Activated naive CD8-positive, alpha-beta T cell treated with anti-CD3 and anti-CD28 coated beads, Interleukin-2, amount 10 ng/mL, durations not matched to agents 7 days and 5 days (primary cell): ENCODE results near the gene PCBP4. TPM values are rescaled to one million over a fixed set of nuclear protein-coding genes. Genes with fewer than 3 reads are reported as not detected.
"Not testable (repeated sequence)": the region's sequence is repeated elsewhere in the genome, so short reads cannot be mapped to it uniquely, and the experiment has no call there.

Source experiments
- ATAC-seq: fragments of 150-1000 bp; cut with Tn5 transposase; one replicate; pipeline ENCODE4 v1.10.0; 2021; ENCODE audit warnings: low read depth, moderate library complexity
- POLR2A ChIA-PET: fragments of 350-600 bp; sonication (Branson Sonifier 250); formaldehyde crosslinking; loops from one replicate; lab custom pipeline; 2021; ENCODE audit warnings: antibody characterized with exemption; lab: Charles Lee
- DNase-seq: peaks from one replicate; pipeline ENCODE4 v3.0.0; 2021
- H3K27ac Mint-ChIP-seq: one replicate; pipeline ENCODE4 v1.8.0; 2022; ENCODE audit warnings: mild to moderate bottlenecking, mixed read lengths
- H3K27me3 Mint-ChIP-seq: one replicate; pipeline ENCODE4 v1.8.0; 2022; ENCODE audit warnings: mild to moderate bottlenecking, moderate library complexity, mixed read lengths
- H3K36me3 Mint-ChIP-seq: one replicate; pipeline ENCODE4 v1.8.0; 2021; ENCODE audit warnings: mild to moderate bottlenecking, mixed read lengths
- H3K4me1 Mint-ChIP-seq: one replicate; pipeline ENCODE4 v1.8.0; 2021; ENCODE audit warnings: mixed read lengths
- H3K4me3 Mint-ChIP-seq: one replicate; pipeline ENCODE4 v1.8.0; 2022; ENCODE audit warnings: mild to moderate bottlenecking, moderate library complexity, mixed read lengths
- H3K9me3 Mint-ChIP-seq: one replicate; pipeline ENCODE4 v1.8.0; 2021; ENCODE audit warnings: mixed read lengths
- total RNA-seq, 2 experiments: library from RNA; stranded (reverse); gene quantifications; one replicate each; pipeline ENCODE4 v1.2.3, GENCODE V29; 2021

Gene PCBP4
- total RNA-seq, 2 experiments from 2014 or later, result 17.8 to 18.2 TPM

DNA sequence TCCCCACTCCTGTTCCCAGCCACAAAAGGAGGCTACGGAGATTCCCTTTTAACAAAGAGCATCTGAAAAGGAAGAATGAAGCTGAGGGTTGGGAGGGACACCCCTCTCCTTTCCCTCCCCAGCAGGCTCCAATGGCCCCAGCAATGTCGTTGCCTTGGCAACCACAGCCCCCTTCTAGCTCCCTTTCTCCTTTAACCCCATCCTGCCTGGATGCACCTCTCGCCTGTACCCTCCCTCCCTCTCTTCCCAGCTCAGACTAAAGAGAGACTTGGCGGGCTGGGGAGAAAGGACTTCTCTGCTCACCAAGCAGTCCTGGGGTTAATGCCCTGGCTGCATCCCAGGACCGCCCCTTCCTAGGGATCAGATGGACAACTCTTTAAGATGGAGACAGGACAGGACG is 35.5 kb upstream of the PCBP4 start:
- POLR2A ChIA-PET, result interaction anchor here (1.9 to 2.3 kb wide), 2 partner anchors 54 to 120 kb away, joined by 6 to 9 read pairs; partner anchors contain the start of gene DUSP7
- Mint-ChIP-seq H3K9me3 (no peaks in the 10 kb centered on the region), H3K27ac (peak overlapping the region; percentile 38), H3K36me3 (no peaks in the 10 kb centered on the region), H3K4me1 (peaks cover 16% of the 10 kb centered on the region), H3K27me3 (peaks cover 14% of the 10 kb centered on the region), H3K4me3 (no peak overlapping the region)
- DNase-seq (no peak), ATAC-seq (no peak)

DNA sequence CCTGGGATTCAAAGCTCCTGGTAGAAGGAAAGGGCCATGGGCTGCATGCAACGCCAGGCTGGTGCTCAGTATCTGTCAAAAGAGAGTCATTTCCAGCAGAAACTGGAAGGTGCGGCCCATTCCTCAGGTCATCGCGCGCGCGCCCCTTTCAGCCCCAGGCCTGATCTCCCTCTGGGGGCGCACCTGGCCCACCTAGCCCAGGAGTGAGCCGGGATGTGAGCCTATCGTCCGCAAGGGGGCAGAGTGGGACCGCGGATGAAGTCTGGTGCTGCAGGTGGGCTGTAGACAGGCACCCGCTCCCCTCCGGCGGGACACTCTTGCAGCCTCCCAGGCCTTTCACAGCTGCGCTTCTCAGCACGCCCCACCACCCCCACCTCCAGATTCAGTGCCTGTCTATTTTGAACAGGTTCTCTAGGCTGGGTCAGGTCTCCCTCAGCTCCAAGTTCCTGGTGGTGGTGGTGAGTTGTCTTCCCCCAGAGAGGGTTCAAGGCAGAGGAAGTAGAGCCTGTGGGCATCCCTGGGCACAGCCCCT is 34.3 kb upstream of the PCBP4 start:
- POLR2A ChIA-PET, result interaction anchor here (1.1 to 2.3 kb wide), 6 partner anchors 52 to 142 kb away, joined by 3 to 9 read pairs (median 5); partner anchors contain the start of gene DUSP7
- peaks cover 20% of the 10 kb centered on the region for H3K27me3 Mint-ChIP-seq
- H3K27ac Mint-ChIP-seq, result peak overlapping the region; percentile 42
- peaks cover 17% of the 10 kb centered on the region for H3K4me1 Mint-ChIP-seq
- H3K4me3 Mint-ChIP-seq, result peak overlapping the region; percentile 25
- ATAC-seq (peak; percentile 97), DNase-seq (peak; percentile 90)
- no peaks in the 10 kb centered on the region for H3K9me3 Mint-ChIP-seq
- H3K36me3 Mint-ChIP-seq, result no peaks in the 10 kb centered on the region

DNA sequence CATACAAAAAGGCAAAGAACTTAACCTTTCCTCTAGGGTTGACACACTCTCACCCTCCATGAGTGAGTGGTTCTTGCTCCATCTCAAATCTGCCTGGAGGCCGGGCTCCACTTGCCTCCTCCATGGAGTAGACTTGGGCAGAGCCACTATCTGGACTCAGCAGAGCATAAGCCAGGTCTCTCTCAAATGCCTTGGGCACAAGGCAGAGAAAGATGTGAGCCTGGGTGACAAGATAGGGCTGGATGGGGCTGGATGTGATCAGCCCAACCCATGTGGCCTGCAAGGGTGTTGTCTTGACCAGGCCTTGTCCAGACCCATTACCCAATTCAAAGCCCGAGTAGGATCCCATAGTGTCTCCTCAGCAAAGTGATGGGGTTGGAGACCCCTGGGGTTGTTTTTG is 32.6 kb upstream of the PCBP4 start:
- POLR2A ChIA-PET, result no interaction called here
- Mint-ChIP-seq H3K4me1 (peaks cover 16% of the 10 kb centered on the region), H3K4me3 (no peak overlapping the region), H3K27me3 (peaks cover 20% of the 10 kb centered on the region), H3K27ac (no peak overlapping the region), H3K36me3 (peaks cover 7% of the 10 kb centered on the region), H3K9me3 (no peaks in the 10 kb centered on the region)
- no peak for ATAC-seq
- DNase-seq, result no peak

DNA sequence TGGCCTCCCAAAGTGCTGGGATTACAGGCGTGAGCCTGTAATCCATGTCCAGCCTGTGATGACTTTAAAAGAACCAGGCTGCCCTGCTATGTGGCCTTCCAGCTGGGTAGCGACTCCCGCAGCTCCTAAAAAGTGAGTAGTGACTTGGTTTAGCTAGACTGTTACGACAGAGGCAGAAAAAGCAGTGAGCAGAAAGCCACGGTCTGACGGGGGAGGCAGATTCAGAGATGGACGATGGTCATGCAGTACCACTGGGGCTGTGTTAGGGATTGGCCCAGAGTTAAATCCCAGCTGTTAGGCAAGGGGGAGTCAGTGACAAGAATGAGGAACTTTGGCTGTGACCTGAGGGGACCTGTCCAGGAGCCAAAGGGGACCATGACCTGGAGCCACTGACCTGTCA is 31.5 kb upstream of the PCBP4 start:
- Mint-ChIP-seq H3K4me1 (peaks cover 25% of the 10 kb centered on the region), H3K4me3 (no peak overlapping the region), H3K36me3 (peaks cover 16% of the 10 kb centered on the region), H3K9me3 (no peaks in the 10 kb centered on the region), H3K27me3 (peaks cover 20% of the 10 kb centered on the region), H3K27ac (no peak overlapping the region)
- ATAC-seq, result no peak
- DNase-seq, result no peak
- POLR2A ChIA-PET, result interaction anchor here (0.7 kb wide), 1 partner anchor 15 kb away, joined by 4 read pairs; the partner anchor contains the start of gene ACY1

DNA sequence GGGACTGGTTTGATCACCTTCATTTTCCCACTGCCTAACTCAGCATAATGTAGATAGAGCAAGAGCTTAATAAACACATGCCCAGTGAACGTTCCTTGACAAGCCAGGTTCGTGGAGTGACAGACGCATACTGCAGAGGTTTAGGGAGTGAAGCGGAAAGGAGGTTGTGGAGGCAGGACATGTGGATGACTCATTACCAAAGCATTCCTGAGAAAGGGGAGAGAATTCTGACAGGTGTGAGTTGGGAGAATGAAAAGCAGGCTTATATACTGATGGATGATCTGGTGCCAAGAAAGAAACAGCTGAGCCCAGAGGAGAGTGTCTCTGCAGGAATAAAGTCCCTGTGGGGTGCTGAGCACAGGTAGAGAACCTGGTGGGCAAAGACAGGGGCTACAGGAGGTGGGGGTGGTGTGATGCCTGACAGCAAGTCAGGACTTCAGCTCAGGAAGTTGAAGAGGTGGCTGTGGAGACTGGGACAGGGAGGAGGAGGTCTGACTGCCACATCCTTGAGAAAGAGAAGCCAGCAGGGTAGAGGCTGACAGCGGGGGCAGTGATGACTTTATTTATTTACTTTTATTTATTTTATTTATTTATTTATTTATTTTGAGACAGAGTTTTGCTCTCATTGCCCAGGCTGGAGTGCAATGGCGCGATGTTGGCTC is 30.8 kb upstream of the PCBP4 start:
- Mint-ChIP-seq H3K36me3 (peaks cover 16% of the 10 kb centered on the region), H3K9me3 (no peaks in the 10 kb centered on the region), H3K4me3 (no peak overlapping the region), H3K4me1 (peaks cover 30% of the 10 kb centered on the region), H3K27ac (peak overlapping the region; percentile 62), H3K27me3 (peaks cover 20% of the 10 kb centered on the region)
- ATAC-seq (no peak), DNase-seq (no peak)
- POLR2A ChIA-PET, result interaction anchor here (0.7 kb wide), 1 partner anchor 15 kb away, joined by 4 read pairs; the partner anchor contains the start of gene ACY1

DNA sequence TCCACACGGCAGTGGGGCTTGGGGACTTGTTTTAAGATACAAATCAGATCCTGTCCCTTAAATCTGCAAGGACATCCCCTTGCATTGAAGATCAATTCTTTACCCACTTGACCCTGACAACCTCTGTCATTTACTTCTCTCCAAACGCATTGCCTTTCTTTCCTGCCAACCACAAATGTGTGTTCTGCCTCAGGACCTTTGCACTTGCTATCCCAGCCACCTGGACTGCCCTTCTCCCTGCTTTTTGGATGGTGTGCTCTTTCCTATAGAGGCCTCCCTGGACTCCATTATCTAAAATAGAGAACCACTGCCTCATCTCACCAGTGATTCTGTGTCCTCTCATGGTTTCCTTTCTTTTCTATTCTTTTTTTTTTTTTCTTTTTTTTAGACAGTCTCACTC is 29.9 kb upstream of the PCBP4 start:
- Mint-ChIP-seq H3K4me3 (peak overlapping the region; percentile 15), H3K36me3 (peaks cover 17% of the 10 kb centered on the region), H3K9me3 (no peaks in the 10 kb centered on the region), H3K27ac (peak overlapping the region; percentile 47), H3K4me1 (peaks cover 33% of the 10 kb centered on the region), H3K27me3 (peaks cover 19% of the 10 kb centered on the region)
- DNase-seq, result no peak
- POLR2A ChIA-PET, result no interaction called here
- ATAC-seq, result no peak

DNA sequence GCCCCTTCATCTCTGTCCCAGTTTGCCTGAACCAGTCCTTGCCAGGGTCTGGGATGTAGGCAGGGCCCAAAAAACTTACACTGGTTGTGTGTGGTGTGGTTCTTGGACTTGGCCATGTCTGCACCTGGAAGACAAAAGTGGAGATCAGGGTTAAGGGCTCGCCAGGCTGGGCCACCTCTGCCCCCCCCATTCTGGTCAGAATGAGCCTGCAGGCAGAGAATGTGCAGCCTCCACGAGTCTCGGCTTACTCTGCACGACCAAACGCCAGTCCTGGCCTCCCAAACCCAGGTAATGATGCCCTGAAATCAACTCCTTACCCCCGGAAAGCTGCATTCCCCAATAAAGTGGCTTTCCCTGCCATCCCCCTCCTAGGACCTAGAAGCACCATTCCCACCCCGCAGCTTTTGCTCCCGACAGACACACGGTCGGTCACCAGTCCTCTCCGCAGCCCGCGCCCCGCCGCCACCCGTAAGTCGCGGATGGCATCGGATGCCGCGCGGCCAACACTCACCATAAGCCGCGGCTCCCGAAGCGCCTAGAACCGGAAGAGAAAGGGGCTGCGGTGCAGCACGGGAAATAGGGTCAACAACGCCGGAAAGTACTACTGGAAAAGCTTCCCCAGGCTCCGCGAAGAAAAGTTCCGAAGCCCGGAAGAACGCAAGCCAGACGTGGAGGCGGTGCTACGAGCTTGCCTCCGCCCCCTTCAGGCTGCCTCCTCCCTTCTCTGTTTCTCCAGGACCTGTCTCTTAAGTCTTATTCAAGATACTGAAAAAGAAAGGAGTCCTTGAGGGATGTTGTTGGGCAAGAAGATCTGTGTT is 28.3 kb upstream of the PCBP4 start, which contains the start of gene RPL29:
RPL29 (minus strand) TSS at position 550 of the 818 bp plus-strand sequence; CDS start at position 116, 434 bp downstream.
- Mint-ChIP-seq H3K27ac (peak within 1 kb of the TSS; percentile 100), H3K9me3 (no peaks in the 10 kb centered on the region), H3K4me3 (peak within 1 kb of the TSS; percentile 100), H3K27me3 (peaks cover 19% of the 10 kb centered on the region), H3K36me3 (peaks cover 21% of the 10 kb centered on the region), H3K4me1 (peaks cover 29% of the 10 kb centered on the region)
- ATAC-seq (peak; percentile 91), DNase-seq (peak; percentile 85)
- POLR2A ChIA-PET, result interaction anchor here (0.6 to 2.8 kb wide), 18 partner anchors 9 to 292 kb away, joined by 3 to 49 read pairs (median 4); partner anchors contain the start of genes ABHD14B, ACY1, DUSP7 and GLYCTK

DNA sequence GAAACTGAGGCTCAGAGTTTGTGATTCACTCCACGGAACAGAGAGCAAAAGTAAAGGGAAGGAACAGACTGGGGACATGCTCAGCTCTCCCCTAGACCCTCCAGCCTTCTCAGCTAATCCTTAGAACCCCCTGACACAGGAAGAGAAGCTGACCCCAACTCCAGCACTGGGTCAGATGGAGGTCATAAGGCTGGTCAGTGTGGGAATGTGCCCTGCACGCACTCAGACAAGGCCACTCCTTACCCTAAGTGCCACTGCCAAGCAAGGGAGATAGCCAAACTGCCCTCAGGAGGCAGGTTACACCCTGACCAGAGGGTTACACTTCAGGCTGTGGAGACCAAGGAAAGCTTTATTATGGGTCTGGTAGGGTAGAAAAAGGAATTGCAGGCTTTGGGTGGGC is 27.3 kb upstream of the PCBP4 start:
- Mint-ChIP-seq H3K36me3 (peaks cover 21% of the 10 kb centered on the region), H3K9me3 (no peaks in the 10 kb centered on the region), H3K27me3 (peaks cover 14% of the 10 kb centered on the region), H3K4me3 (peak overlapping the region; percentile 100), H3K4me1 (peaks cover 29% of the 10 kb centered on the region), H3K27ac (peak overlapping the region; percentile 100)
- no peak for ATAC-seq
- POLR2A ChIA-PET, result interaction anchor here (0.9 to 2.8 kb wide), 4 partner anchors 11 to 226 kb away, joined by 3 to 49 read pairs (median 14); partner anchors contain the start of genes ABHD14A, ABHD14B, ACY1 and DUSP7
- no peak for DNase-seq

DNA sequence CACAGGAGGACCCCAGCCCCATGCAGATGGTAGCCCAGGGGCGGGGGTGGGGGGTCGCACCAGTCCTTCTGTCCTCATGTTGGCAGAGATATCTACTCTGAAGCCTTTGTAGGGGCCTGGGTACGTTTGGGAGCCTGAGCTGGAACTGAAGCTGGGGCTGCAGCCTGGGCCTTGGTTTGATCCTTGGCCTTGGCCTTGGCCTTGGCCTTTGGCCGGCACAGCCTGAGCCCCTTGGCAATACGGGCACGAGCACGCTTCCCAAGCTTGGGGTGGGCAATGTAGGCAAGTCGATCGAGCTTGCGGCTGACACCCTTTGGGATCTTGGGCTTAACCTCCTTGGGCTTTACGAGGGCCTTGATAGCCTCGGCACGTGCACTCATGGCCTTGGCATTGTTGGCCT is 26.4 kb upstream of the PCBP4 start:
- Mint-ChIP-seq H3K27me3 (peaks cover 12% of the 10 kb centered on the region), H3K4me3 (peak overlapping the region; percentile 10), H3K36me3 (peaks cover 21% of the 10 kb centered on the region), H3K4me1 (peaks cover 29% of the 10 kb centered on the region)
- H3K9me3 Mint-ChIP-seq, DNase-seq, ATAC-seq, H3K27ac Mint-ChIP-seq: not testable (repeated sequence)
- POLR2A ChIA-PET, result interaction anchor here (0.6 to 2.8 kb wide), 3 partner anchors 10 to 20 kb away, joined by 4 to 49 read pairs (median 7); partner anchors contain the start of genes ABHD14A, ABHD14B and ACY1

DNA sequence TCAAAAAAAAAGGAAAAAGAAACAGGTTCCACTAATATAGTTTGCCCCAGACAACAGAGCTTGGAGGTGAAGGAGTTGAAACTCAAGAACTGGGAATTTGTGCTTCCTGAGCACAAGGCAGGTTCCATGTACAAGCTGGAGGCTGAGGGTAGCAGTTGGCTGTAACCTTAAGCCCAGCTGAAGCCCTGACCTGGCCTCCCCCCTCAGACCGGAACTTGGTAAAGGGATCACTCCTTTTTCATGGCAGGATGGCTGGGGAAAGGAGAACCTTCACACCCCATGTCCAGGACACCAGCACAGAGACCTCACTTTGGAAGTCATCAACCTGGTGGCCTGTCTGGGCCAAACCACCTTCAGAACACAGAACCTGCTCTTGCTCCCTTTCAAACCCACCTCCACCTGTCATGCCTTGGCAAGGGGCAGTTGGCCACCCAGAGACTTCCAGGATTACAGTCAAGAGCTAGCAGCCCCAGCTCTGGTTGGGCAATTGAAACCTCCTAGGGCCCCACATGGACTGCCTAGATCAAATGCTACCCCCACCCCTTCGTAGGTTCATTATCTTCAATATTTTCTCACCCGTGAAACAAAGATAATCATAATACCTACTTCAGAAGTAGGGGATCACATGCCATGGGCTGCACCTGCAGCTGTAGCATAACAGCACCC is 24.9 kb upstream of the PCBP4 start:
- ATAC-seq, result no peak
- POLR2A ChIA-PET, result interaction anchor here (0.7 to 2.7 kb wide), 7 partner anchors 9 to 162 kb away, joined by 3 to 26 read pairs (median 4); partner anchors contain the start of genes ABHD14B, ACY1, DUSP7 and PARP3
- Mint-ChIP-seq H3K36me3 (peaks cover 21% of the 10 kb centered on the region), H3K9me3 (no peaks in the 10 kb centered on the region), H3K4me3 (no peak overlapping the region), H3K27ac (peak overlapping the region; percentile 30), H3K4me1 (peaks cover 25% of the 10 kb centered on the region), H3K27me3 (peaks cover 2% of the 10 kb centered on the region)
- no peak for DNase-seq

DNA sequence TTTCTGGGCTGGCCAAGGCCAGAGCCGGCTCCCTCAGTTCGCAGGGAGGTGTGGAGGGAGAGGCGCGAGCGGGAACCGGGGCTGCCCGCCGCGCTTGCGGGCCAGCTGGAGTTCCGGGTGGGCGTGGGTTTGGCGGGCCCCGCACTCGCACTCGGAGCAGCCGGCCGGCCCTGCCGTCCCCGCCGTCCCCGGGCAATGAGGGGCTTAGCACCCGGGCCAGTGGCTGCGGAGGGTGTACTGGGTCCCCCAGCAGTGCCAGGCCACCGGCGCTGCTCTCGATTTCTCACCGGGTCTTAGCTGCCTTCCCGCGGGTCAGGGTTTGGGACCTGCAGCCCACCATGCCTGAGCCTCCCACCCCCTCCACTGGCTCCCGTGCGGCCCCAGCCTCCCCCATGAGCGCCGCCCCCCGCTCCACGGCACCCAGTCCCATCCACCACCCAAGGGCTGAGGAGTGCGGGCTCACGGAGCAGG is 23.3 kb upstream of the PCBP4 start:
- Mint-ChIP-seq H3K36me3 (peaks cover 20% of the 10 kb centered on the region), H3K4me1 (peaks cover 23% of the 10 kb centered on the region)
- H3K9me3 Mint-ChIP-seq, H3K27ac Mint-ChIP-seq, DNase-seq, H3K4me3 Mint-ChIP-seq, ATAC-seq, H3K27me3 Mint-ChIP-seq: not testable (repeated sequence)
- POLR2A ChIA-PET, result interaction anchor here (1.3 to 2.7 kb wide), 2 partner anchors 7 to 164 kb away, joined by 3 to 26 read pairs; partner anchors contain the start of genes ACY1 and POC1A
